WTC11 (cell line): ENCODE results near the gene LAGE3.

Source experiments
- ZNF121 ChIP-seq: sonication (generic); formaldehyde crosslinking; IDR thresholded peaks from 2 replicates; pipeline ENCODE4 v1.8.0; 2023; ENCODE audit warnings: missing genetic modification reagents
- ZNF263 ChIP-seq: sonication (generic); formaldehyde crosslinking; IDR thresholded peaks from 2 replicates; pipeline ENCODE4 v1.8.1; 2022; ENCODE audit warnings: low read depth, mild to moderate bottlenecking, moderate library complexity, missing genetic modification reagents
- TF ChIP-seq, protein P1 (sequence below): sonication (generic); formaldehyde crosslinking; IDR thresholded peaks from 2 replicates; pipeline ENCODE4 v1.8.0; 2022; ENCODE audit warnings: mild to moderate bottlenecking, missing genetic modification reagents
- TF ChIP-seq, protein P2 (sequence below): fragments of 200-600 bp; IDR thresholded peaks from 2 replicates; pipeline ENCODE4 v1.8.0; 2022; ENCODE audit warnings: antibody characterized with exemption
- TF ChIP-seq, protein P3 (sequence below): sonication (generic); formaldehyde crosslinking; IDR thresholded peaks from 2 replicates; pipeline ENCODE4 v1.8.1; 2022; ENCODE audit warnings: low read depth, missing genetic modification reagents, borderline replicate concordance
- TF ChIP-seq, protein P4 (sequence below): sonication (generic); formaldehyde crosslinking; conservative IDR thresholded peaks from 2 replicates; pipeline ENCODE4 v1.8.1; 2022; ENCODE audit warnings: mild to moderate bottlenecking, missing genetic modification reagents

DNA sequence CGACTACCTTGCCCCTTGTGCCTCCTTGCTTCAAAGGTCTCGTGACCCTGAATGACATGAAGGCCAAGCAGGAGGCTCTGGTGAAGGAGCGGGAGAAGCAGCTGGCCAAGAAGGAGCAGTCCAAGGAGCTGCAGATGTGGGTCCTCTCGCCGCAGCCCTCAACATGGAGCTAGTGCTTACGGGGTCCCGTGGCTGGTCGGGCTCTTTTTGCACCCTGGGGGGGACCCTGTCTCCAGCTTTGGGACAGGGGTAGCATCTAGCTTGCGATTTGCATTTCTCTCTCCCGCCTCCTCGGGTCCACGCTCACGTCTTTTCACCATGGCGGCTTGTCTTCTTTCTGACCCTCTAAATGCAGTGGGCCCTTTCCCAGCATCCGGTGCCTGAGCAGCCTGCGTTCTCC lies 33.3 kb downstream of the LAGE3 start:
- TF ChIP-seq, protein P1, sequence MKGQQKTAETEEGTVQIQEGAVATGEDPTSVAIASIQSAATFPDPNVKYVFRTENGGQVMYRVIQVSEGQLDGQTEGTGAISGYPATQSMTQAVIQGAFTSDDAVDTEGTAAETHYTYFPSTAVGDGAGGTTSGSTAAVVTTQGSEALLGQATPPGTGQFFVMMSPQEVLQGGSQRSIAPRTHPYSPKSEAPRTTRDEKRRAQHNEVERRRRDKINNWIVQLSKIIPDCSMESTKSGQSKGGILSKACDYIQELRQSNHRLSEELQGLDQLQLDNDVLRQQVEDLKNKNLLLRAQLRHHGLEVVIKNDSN (CRISPR knock-in tag): no peak
- TF ChIP-seq ZNF121 (CRISPR knock-in tag) (no peak), ZNF263 (CRISPR knock-in tag) (no peak)
- TF ChIP-seq, protein P2, sequence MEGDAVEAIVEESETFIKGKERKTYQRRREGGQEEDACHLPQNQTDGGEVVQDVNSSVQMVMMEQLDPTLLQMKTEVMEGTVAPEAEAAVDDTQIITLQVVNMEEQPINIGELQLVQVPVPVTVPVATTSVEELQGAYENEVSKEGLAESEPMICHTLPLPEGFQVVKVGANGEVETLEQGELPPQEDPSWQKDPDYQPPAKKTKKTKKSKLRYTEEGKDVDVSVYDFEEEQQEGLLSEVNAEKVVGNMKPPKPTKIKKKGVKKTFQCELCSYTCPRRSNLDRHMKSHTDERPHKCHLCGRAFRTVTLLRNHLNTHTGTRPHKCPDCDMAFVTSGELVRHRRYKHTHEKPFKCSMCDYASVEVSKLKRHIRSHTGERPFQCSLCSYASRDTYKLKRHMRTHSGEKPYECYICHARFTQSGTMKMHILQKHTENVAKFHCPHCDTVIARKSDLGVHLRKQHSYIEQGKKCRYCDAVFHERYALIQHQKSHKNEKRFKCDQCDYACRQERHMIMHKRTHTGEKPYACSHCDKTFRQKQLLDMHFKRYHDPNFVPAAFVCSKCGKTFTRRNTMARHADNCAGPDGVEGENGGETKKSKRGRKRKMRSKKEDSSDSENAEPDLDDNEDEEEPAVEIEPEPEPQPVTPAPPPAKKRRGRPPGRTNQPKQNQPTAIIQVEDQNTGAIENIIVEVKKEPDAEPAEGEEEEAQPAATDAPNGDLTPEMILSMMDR: no peak
- TF ChIP-seq, protein P3, sequence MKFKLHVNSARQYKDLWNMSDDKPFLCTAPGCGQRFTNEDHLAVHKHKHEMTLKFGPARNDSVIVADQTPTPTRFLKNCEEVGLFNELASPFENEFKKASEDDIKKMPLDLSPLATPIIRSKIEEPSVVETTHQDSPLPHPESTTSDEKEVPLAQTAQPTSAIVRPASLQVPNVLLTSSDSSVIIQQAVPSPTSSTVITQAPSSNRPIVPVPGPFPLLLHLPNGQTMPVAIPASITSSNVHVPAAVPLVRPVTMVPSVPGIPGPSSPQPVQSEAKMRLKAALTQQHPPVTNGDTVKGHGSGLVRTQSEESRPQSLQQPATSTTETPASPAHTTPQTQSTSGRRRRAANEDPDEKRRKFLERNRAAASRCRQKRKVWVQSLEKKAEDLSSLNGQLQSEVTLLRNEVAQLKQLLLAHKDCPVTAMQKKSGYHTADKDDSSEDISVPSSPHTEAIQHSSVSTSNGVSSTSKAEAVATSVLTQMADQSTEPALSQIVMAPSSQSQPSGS (CRISPR knock-in tag): no peak
- TF ChIP-seq, protein P4, sequence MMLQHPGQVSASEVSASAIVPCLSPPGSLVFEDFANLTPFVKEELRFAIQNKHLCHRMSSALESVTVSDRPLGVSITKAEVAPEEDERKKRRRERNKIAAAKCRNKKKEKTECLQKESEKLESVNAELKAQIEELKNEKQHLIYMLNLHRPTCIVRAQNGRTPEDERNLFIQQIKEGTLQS: no peak
